ENCODE data around the gene PLAC8.
A peak's percentile ranks its signal among the peaks of the same experiment; 100 is the strongest.

- TF ChIP-seq POLR2G (IDR thresholded peaks at IDR 0.05; ENCODE audit: low read depth, low read length) (no peak), PHB2 (IDR thresholded peaks at IDR 0.05; ENCODE audit: partially characterized antibody) (no peak), POLR2A (IDR thresholded peaks at IDR 0.05; ENCODE audit: insufficient read depth in 1 of 2, low read depth in 2 of 2, low read length in 2 of 2) (peak; percentile 42 to 44; a peak in 1 of 4 replicates), SAFB2 (CRISPR knock-in tag; IDR thresholded peaks at IDR 0.05; ENCODE audit: borderline replicate concordance, low read depth) (no peak; the same call in 1 of the 2 replicates), ZZZ3 (CRISPR knock-in tag; IDR thresholded peaks at IDR 0.05; ENCODE audit: borderline replicate concordance) (no peak), MBNL3 (CRISPR knock-in tag; conservative IDR thresholded peaks at IDR 0.05) (no peak), ZNF207 (IDR thresholded peaks at IDR 0.05; ENCODE audit: borderline replicate concordance) (no peak), ZFP62 (CRISPR knock-in tag; IDR thresholded peaks at IDR 0.05) (no peak)
Measured at GRCh38 chr4:83112678-83113428, 1.7 kb downstream of the PLAC8 start.

Measured in HepG2 (cell line).